Lower leg skin (tissue), 3 donors: ENCODE results near the gene MAP3K19.

Source experiments
- CTCF ChIP-seq, 3 donors: fragments of 450-650 bp; IDR thresholded peaks; one replicate each; pipeline ENCODE4 v1.5.1; 2016; ENCODE audit warnings: antibody characterized with exemption in 3 of 3, mild to moderate bottlenecking in 3 of 3, moderate library complexity in 2 of 3
- POLR2A ChIP-seq, 2 donors: fragments of 450-650 bp; IDR thresholded peaks; one replicate each; pipeline ENCODE4 v1.6.1; 2016 to 2017; ENCODE audit warnings: antibody characterized with exemption in 2 of 2, mild to moderate bottlenecking in 1 of 2, moderate library complexity in 1 of 2

- TF ChIP-seq CTCF (IDR thresholded peaks at IDR 0.05) (no peak), POLR2A (IDR thresholded peaks at IDR 0.05) (no peak)
Measured at GRCh38 chr2:134976074-134976702, 71.1 kb downstream of the MAP3K19 start.
